Gastroesophageal sphincter (tissue), 3 donors: Measurements from ENCODE around the gene NPDC1.

Source experiments
- EP300 ChIP-seq: sonication (generic); formaldehyde crosslinking; IDR thresholded peaks from one replicate; pipeline ENCODE4 v1.6.1; 2017; ENCODE audit warnings: antibody characterized with exemption, mild to moderate bottlenecking
- POLR2A ChIP-seq, 2 donors: fragments of 450-650 bp; IDR thresholded peaks; one replicate each; pipeline ENCODE4 v1.6.1; 2017; ENCODE audit warnings: antibody characterized with exemption in 2 of 2, mild to moderate bottlenecking in 2 of 2, moderate library complexity in 1 of 2
- TF ChIP-seq, protein P1 (sequence below), 4 experiments: fragments of 200-600 bp in 2 of 4; fragments of 450-650 bp in 2 of 4; sonication (generic) in 1 of 4; IDR thresholded peaks; one replicate each; pipeline ENCODE4 v1.5.1; 2017 to 2019; ENCODE audit warnings: antibody characterized with exemption in 4 of 4, mild to moderate bottlenecking in 2 of 4, moderate library complexity in 2 of 4

DNA sequence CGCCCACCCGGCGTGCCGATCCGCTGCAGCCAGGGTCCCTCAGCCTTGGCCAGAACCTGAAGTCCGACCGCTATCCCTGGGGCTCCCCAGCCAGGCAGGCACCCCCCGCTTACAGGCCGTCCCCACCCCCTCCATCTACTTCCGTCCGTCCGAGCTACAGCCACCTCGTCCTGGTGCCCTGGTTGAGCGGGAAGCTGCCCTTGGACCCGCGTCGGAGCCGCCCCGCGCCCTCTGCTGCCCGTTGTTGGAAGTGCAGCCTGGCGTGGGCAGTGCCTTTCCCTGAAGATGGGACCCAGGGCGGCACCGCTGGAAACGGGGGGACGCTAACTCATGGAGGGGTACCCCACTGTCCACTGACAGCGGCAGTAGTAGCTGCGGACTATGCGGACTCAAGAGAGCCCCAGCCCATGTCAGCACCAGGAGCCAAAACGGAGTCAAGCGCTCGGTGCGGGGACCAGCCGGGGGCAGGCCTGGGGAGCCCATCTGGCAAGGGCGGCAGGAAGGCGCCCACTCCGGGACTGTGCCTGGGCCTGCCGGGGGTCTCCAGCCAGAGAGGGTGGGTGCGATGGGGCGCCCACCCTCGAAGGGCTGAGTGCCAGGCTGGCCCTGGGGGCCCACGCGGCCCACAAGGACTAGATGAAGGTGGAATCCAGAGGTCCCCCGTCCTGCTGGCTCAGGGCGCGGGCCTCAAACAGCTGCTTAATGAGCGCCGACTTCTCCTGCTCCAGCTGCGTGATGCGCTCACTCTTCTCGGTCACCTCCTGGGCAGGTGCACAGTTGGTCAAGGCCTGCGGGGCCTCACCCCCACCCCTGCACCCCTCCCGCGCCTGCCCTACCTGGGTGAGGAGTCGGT lies 18.3 kb upstream of the NPDC1 start:
- TF ChIP-seq, protein P1, sequence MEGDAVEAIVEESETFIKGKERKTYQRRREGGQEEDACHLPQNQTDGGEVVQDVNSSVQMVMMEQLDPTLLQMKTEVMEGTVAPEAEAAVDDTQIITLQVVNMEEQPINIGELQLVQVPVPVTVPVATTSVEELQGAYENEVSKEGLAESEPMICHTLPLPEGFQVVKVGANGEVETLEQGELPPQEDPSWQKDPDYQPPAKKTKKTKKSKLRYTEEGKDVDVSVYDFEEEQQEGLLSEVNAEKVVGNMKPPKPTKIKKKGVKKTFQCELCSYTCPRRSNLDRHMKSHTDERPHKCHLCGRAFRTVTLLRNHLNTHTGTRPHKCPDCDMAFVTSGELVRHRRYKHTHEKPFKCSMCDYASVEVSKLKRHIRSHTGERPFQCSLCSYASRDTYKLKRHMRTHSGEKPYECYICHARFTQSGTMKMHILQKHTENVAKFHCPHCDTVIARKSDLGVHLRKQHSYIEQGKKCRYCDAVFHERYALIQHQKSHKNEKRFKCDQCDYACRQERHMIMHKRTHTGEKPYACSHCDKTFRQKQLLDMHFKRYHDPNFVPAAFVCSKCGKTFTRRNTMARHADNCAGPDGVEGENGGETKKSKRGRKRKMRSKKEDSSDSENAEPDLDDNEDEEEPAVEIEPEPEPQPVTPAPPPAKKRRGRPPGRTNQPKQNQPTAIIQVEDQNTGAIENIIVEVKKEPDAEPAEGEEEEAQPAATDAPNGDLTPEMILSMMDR (IDR thresholded peaks at IDR 0.05): peak in 3 of 4 experiments; percentile 95 to 98 (median 96)
- TF ChIP-seq POLR2A (IDR thresholded peaks at IDR 0.05): no peak
- no peak for TF ChIP-seq EP300
